HG03354 (cell line): ENCODE results near the gene WDR6.

ENCODE experiments used
- ATAC-seq: cut with Tn5 transposase; IDR thresholded peaks from one replicate; pipeline ENCODE4 v1.9.1; 2021; ENCODE audit warnings: mild to moderate bottlenecking; ENCODE audit not compliant: unreplicated experiment, poor library complexity, severe bottlenecking

Gene WDR6

DNA sequence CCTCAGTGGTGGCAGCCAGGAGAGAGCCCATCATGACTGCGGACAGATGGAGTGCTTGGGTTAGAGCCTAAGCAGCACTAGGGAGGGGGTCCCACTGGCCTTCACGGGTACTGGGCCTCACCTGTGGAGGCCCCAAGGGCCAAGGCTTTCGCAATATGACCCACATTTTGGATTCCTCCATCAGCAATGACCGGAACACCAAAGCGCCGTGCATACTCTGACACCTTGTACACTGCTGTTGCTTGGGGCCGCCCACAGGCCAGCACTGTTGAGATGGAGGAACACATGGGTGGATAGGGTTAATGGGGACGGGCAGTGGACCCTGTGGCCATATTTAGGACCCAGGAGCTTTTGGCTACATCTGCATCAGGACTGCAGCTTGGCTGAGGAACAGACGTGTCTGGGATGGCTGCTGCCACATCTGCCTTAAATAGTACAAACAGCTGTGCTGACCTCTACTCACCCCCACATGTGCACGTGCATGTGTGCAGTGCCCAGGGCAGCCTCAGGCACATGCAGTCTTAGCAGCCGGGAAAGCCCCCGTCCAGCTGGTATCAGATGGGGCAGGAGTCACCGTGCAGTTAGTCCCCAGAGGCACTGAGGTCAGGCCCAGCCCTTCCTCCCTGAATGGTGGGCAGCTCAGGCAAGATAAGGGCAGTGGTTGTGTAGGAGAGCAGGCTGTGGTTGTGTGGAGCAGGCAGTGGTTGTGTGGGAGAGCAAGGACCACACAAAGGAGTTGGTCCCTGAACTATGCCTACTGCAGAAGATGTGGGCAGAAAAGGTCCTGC, 18.0 kb downstream of the WDR6 start:
- no peak for ATAC-seq

DNA sequence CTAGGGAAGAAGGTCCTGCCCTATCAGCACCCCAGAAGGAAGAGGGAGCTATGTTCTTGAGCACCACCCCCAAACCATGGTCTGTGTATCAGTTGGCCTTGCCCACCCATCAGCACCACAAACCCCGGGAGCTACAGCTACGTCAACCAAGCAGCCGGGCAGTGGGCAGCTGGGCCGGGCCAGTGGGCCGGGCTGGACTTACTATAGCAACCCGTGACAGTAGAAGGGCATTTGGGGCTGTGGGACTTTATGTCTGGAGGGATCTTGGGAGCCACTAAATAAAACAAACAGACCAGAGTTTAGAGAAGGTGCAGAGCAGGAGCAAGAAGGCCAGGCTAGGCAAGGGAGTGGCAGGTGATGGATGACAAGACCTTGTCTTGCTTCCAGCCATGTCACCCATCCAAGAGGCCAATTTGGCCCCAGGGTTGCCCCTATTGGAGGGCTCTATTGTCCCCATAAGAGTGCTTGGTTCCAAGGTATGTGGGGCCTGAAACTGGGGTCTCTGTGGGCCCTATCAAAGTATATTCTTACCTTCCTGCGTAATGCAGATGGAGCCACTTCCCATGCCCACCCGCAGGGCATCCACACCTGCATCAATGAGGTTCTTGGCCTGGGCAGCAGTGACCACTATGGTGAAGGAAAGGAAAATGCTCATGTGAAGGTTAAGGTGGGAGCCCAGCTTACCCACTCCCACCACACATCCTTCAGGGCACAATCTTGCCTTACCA, 18.8 kb downstream of the WDR6 start:
- ATAC-seq = no peak

DNA sequence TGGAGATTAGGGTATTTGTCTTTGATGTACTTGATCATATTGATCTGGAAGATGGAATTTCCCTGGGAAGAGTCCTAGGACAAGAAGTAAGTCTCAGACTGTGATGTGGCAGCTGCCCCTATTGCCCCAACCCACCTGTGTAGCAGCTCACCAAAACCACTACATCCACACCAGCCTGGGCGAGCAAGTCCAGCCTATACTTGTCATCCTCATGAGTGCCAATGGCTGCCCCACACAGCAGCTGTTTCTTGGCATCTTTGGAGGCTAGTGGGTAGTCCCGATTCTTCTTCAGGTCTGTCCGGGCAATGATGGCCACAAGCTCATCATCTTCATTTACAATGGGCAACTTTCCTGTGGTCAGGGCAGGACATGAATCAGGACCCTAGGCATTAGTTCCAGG, 19.3 kb downstream of the WDR6 start:
- no peak for ATAC-seq

DNA sequence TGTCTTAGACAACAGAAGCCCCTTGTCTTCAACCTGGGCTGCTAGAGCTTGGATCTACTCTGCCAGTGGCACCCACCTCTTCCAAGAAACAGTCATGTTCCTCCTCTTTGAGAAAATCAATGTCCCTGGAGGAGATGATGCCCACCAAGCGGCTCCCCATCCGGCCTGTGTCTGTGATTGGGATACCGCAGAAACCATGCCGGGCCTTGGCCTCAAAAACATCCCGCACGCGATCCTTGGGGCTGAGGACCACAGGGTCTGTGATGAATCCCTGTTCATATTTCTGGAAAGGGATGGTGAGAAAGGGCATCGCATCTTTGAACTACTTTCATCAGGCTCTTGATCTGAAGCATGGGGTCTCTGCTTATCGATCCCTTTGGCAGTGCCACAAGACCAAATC, 20.4 kb downstream of the WDR6 start:
- no peak for ATAC-seq

DNA sequence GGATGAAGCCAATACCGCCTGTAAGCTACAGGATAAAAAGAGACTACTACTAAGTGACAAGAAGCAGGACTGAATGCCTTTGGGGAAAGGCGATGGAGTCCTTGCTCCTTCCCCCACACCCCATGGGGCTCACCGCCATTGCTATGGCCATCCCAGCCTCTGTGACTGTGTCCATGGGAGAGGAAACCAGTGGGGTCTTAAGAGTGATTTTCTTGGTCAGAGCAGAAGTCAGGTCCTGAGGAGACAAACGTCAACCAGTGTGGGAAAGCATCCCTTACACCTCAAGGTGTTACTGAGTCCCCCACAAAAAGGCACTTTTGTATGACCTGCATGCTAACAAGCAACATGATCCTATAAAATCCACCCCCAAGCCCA, 21.1 kb downstream of the WDR6 start:
- ATAC-seq = no peak

DNA sequence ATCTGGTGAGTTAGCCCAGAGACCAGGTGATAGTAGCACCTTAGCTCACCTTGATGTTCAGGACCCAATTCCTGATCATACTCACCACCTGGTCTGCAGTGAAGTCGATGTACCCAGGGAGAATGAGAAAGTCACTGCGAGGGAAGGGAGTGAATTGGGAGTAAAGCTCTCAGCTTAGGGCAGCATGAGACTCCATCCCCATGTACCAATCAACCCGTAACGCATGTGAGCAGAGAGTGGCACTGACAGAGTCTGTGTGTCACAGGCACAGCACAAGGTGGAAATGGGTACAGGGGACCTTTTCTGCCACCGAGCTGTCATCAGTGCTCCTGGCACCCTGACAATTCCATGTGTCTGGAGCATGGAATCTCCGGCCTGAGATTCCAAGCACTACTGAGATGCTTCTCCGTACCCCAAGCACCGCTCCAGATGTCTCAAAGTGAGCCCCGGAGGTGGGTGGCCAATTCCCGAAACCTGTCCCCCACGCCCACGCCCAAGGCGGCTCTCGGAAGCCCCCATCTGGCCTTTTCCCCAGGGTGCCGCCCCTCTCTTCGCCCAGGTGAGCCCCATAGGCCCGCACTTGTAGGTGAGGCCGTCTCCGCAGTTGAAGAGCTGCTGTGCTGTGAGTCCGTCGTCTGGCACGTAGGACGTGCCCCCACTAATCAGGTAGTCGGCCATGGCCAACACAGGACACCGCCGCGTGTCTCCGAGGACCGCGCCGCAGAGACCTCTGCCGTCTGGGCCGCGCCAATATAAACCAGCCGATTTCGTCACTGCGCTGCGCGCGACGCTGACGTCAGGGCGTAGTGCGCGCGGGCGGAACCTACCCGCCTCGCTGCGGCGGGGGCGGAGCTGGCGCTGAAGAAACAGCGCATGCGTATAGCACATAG, 21.7 kb downstream of the WDR6 start, which contains the start of gene IMPDH2:
Gene IMPDH2 (minus strand): TSS at position 726 of the 890 bp plus-strand sequence. CDS start 48 bp downstream, at position 678.
- ATAC-seq = peak; percentile 91

DNA sequence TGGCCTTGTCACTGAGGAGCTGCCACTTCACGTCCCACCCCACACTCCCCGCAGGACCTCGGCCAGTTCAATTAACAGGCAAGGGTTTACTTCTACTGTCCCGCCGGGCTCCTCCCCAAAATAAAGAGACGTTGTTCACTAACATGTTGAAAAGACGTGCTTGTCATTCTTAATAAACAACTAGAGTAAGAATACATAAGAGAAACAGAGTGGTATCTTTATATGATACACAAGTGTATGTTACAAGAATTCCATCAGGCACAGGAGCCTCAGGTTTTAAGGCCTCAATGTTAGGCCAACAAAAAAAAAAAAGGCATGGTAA, 22.3 kb downstream of the WDR6 start:
- ATAC-seq = no peak

DNA sequence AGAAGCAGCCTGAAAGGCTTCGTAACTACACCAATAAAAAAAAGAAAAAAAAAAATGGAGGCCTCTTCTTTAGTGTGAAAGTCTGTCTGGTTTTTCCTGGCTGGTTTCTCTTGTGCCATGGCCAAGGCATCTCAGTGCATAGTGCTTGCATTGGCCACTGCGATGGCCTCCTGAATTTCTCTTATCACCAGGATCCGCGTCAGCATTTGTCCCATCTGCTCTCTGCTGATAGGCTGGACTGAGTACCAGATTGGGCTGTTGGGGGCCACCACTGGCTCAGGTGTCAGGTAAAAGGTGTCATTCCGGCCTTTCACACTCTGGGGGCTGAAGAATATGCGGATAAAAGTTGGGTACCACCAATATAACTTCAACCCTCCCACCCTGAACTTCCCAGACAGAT, 23.1 kb downstream of the WDR6 start:
- ATAC-seq = no peak

DNA sequence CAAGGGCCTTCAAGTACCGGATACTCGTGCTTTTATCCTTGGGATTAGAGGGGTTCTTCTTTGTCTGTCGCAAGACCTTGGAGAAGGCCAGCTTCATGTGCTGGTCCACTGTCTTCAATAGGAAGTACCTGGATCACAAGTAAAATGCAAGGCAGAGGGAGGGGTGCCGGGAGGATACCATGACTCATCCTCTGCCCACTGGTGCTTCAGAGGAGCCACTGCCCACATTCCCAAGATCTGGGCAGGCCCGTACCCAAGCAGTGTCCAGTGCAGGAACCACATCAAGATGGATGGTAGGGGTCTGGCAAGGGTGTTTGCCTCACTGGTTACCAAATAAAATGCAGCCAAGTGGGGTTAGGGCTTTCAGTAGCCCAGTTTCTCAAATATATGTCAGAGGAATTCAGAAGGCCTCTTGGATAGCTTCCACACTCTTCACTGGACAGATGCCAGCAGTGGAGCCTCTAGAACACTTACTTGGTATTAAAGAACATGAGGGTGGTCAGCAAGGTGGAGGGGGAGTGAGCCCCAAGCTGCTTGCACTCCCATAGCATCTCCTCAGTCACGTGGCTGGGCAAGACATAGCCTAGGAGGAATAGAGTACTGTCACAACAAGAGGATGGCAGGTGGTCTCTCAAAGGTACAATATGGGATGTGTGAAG, 25.6 kb downstream of the WDR6 start:
- ATAC-seq = no peak

DNA sequence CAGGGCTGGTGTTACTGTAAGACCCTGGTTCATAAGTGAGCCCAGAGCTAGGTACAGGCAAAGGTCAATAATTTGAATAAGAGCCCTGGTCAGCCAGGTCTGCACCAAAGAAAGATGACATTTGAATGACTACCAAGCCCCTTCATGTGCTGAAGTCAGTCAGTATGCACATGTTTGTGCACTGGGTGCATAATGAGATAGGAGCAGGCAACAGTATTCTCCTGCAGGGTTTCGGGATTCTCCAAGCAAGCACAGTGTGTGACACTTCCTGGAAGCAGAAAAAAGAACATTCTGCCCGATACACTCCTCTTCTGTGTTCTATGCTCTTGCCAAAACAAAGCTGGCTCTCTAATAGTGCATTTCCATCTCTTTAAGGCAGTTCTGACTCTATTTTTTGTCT, 27.5 kb downstream of the WDR6 start:
- ATAC-seq = no peak

DNA sequence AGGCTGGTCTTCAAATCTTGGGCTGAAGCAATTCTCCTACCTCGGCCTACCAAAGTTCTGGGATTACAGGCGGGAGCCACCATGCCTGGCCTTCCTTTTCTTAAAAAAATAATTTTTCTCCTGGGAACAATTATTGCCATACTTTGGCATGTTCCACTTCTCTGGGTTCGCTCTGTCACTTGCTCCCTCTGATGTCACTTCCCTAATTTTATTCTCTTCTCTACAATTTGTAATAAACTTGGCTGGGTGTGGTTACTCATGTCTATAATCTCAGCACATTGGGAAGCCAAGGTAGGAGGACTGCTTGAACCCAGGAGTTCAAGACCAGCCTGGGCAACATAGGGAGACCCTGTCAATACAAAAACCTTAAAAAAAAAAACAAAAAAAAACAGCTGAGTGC, 28.1 kb downstream of the WDR6 start:
- no peak for ATAC-seq

DNA sequence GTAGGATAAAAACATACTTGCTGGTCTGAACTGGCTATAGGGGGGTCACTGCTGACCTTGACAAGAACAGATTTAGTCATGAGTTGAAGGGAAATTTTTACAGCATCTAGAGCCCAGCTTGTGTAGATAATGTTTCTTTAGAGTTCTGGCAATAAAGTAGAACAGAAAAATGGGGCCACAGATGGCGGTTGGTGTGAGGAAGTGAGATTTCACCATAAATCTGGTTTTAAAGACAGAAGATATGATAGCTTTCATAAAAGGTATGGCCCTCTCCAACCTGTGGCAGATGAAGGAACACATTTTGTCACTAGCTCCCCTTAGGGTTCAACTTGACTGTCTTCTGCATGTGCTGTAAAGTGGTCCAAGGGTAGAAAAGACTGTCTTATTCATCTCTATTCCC, 46.4 kb downstream of the WDR6 start:
- ATAC-seq = no peak

DNA sequence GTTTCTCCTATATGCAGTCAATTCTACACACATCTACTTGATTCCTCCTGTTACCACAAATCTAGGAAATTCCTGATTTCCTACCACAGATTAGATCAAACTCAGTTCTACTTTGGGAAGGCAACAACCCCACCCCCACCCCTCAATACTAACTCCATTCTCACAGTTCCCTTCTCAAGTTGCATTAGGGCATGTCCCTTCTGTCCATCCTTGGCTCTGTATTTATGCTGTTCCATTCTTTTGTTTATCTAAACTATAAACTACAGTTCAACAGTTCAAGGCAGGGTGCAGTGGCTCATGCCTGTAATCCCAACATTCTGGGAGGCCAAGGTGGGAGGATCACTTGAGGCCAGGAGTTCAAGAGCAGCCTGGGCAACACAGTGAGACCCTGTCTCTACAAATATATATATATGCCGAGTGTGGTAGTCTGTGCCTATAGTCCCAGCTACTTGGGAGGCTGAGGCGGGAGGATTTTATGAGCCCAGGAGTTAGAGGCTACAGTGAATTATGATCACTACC, 47.2 kb downstream of the WDR6 start:
- ATAC-seq = no peak

DNA sequence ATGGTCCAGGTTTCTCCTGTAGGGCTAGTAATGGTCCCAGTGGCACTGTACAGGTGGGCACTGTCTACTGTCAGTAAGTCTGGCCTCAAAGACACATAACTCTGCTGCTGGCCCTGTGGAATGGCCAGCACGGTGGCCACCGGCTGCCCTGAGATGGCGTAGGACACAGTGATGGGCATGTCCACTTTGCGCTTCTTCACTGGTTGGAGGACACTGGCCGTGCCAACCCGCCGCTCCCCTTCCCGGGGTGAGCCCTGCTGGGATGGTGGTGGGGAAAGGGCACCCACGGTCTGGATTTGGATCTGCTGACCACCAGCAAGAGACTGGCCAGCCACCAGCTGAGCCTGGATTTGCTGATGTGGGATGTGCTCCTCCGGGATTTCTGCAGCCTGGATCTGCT, 50.1 kb downstream of the WDR6 start:
- no peak for ATAC-seq

DNA sequence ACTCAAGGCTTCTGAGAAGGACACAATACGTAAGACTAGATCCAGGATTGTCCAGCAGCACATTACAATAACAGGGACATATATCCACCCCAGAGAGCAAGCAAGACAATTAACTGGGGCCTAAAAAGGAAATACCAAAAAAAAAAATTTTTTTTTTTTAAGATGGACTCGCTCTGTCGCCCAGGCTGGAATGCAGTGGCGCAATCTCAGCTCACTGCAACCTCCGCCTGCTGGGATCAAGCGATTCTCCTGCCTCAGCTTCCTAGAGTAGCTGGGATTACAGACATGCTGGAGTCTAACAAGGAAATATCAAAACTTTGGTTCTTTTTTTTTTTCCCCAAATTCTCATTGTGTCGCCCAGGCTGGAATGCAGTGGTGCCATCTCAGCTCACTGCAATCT, 50.8 kb downstream of the WDR6 start:
- ATAC-seq = no peak
